GM12892 (cell line): ENCODE measurements around the gene ODF2L.

Source experiments
- POLR2A ChIP-seq: IDR thresholded peaks from 2 replicates; pipeline ENCODE4 v1.6.1; 2011; ENCODE audit warnings: low read depth, low read length, control low read depth
- POLR2AphosphoS5 ChIP-seq: IDR thresholded peaks from 2 replicates; pipeline ENCODE4 v1.6.1; 2011; ENCODE audit warnings: low read depth, low read length, control low read depth
- TAF1 ChIP-seq: IDR thresholded peaks from 2 replicates; pipeline ENCODE4 v1.6.1; 2011; ENCODE audit warnings: low read depth, mild to moderate bottlenecking, control low read depth, low read length, borderline replicate concordance

- TF ChIP-seq POLR2A (no peak), POLR2AphosphoS5 (no peak), TAF1 (no peak)
Measured at GRCh38 chr1:86429835-86430234, 33.7 kb upstream of the ODF2L start.
